ENCODE measurements around the gene TAF4. TPM values are rescaled to one million over a fixed set of nuclear protein-coding genes. Genes with fewer than 3 reads are reported as not detected.

TAF4 gene
- total RNA-seq, 1 experiment from 2014 or later: 94.9 TPM

DNA sequence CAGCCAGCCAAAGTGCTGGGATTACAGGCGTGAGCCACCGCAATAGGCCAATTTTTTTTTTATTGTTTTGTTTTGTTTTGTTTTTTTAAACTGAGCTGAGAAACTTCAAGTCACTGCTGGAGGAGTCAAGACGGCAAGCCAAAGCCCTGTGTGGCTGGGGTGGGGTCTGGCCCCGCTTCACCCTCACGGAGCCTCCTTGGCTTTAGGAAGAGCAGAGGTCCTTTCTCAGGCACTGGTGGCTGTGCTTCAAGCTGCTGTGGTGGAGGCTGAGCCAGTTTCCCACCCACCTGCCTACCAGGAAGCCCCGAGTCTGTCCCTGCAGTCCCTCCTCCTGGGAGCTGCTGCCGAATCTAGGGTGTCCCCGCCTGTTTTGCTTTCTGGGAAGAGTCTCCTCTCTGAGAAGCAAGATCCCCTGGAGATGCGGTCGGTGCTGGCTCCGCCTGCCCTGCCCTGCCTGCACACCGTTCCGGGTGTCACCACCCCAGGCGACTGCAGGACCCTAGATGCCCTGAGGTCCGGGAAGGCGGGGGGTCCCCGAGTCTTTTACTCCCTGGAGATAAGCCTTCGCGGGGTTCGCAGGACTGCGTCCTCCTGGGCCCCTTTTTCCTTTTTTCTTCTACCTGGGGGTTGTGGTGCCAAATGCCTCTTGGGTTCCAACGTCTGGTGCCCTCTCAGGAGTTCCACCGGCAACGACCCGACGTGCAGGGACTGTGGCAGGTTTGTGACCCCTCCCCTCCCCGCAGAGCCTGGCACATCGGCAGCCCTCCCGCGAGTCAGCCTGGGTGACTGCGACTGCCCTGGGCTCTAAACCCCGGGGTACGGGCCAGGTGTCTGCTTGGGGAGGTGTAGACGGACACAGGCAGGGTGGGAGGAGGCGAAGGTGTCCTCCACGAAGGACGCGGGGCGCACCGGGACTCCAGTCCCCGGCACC is 100.7 kb downstream of the TAF4 start:
- ChIA-PET CTCF (no interaction called here), POLR2A (no interaction called here)
- TF ChIP-seq, protein P1, sequence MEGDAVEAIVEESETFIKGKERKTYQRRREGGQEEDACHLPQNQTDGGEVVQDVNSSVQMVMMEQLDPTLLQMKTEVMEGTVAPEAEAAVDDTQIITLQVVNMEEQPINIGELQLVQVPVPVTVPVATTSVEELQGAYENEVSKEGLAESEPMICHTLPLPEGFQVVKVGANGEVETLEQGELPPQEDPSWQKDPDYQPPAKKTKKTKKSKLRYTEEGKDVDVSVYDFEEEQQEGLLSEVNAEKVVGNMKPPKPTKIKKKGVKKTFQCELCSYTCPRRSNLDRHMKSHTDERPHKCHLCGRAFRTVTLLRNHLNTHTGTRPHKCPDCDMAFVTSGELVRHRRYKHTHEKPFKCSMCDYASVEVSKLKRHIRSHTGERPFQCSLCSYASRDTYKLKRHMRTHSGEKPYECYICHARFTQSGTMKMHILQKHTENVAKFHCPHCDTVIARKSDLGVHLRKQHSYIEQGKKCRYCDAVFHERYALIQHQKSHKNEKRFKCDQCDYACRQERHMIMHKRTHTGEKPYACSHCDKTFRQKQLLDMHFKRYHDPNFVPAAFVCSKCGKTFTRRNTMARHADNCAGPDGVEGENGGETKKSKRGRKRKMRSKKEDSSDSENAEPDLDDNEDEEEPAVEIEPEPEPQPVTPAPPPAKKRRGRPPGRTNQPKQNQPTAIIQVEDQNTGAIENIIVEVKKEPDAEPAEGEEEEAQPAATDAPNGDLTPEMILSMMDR (IDR thresholded peaks at IDR 0.05; ENCODE audit: insufficient read depth in 1 of 2, low read depth in 1 of 2, low read length in 1 of 2, severe bottlenecking in 1 of 2, unreplicated experiment in 1 of 2): no peak
- Histone ChIP-seq H3K4me3 (ENCODE audit: low read depth, low read length) (no peak overlapping the region), H3K4me1 (no peaks in the 10 kb centered on the region), H3K27me3 (replicated peaks; ENCODE audit: control insufficient read depth, insufficient read depth, low read length) (no peaks in the 10 kb centered on the region), H3K9me3 (no peaks in the 10 kb centered on the region), H3K36me3 (ENCODE audit: control insufficient read depth, insufficient read depth, low read length) (no peaks in the 10 kb centered on the region)
- Mint-ChIP-seq H3K36me3 (ENCODE audit: insufficient read depth, unreplicated experiment) (peaks cover 21% of the 10 kb centered on the region), H3K4me3 (ENCODE audit: unreplicated experiment) (no peak overlapping the region), H3K9me3 (ENCODE audit: unreplicated experiment) (no peaks in the 10 kb centered on the region), H3K4me1 (ENCODE audit: low read depth, unreplicated experiment) (no peaks in the 10 kb centered on the region), H3K27ac (ENCODE audit: unreplicated experiment) (no peak overlapping the region), H3K27me3 (ENCODE audit: insufficient read depth, unreplicated experiment) (no peaks in the 10 kb centered on the region)
- DNase-seq: peak in 1 of 2 experiments; percentile 53
- intact Hi-C loops (cut with micrococcal nuclease; ENCODE audit: unreplicated experiment): no loop called here
- no TSS peak for BruUV-seq (replicated peaks)

DNA sequence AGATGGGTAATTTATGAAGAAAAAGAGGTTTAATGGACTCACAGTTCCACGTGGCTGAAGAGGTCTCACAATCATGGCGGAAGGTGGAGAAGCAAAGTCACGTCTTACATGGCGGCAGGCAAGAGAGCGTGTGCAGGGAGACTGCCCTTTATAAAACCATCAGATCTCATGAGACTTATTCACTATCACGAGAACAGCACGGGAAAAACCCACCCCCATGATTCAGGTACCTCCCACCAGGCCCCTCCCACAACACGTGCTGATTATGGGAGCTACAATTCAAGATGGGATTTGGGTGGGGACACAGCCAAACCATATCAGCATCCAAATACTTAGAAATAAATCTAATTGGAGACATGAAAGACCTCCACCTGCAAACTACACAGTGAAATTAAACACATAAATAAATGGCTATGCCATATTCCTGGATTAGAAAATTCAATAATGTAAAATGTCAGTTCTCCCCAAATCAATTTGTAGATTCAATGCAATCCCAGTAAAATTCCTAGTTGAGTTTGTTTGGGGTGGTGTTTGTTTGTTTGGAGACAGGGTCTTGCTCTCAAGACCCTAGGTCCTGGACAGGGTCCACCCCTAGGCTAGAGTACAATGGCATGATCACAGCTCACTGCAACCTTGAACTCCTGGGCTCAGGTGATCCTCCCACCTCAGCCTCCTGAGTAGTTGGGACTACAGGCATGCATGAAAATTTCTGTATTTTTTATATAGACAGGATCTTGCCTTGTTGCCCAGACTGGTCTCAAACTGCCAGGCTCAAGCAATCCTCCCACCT is 101.6 kb downstream of the TAF4 start:
- Mint-ChIP-seq H3K4me1 (ENCODE audit: low read depth, unreplicated experiment) (no peaks in the 10 kb centered on the region), H3K27me3 (ENCODE audit: insufficient read depth, unreplicated experiment) (no peaks in the 10 kb centered on the region), H3K4me3 (ENCODE audit: unreplicated experiment) (no peak overlapping the region), H3K36me3 (ENCODE audit: insufficient read depth, unreplicated experiment) (peaks cover 21% of the 10 kb centered on the region), H3K27ac (ENCODE audit: unreplicated experiment) (no peak overlapping the region), H3K9me3 (ENCODE audit: unreplicated experiment) (no peaks in the 10 kb centered on the region)
- no peak overlapping the region for H3K4me3 ChIP-seq (ENCODE audit: low read depth, low read length)
- POLR2A ChIA-PET: no interaction called here
- BruUV-seq (replicated peaks): no TSS peak
- TF ChIP-seq, protein P1 (IDR thresholded peaks at IDR 0.05; ENCODE audit: insufficient read depth in 1 of 2, low read depth in 1 of 2, low read length in 1 of 2, severe bottlenecking in 1 of 2, unreplicated experiment in 1 of 2): no peak
- CTCF ChIA-PET: no interaction called here
- no peaks in the 10 kb centered on the region for H3K9me3 ChIP-seq
- H3K27me3 ChIP-seq (replicated peaks; ENCODE audit: control insufficient read depth, insufficient read depth, low read length): no peaks in the 10 kb centered on the region
- intact Hi-C loops (cut with micrococcal nuclease; ENCODE audit: unreplicated experiment): no loop called here
- H3K4me1 ChIP-seq: no peaks in the 10 kb centered on the region
- peak in 1 of 2 experiments; percentile 27 for DNase-seq
- no peaks in the 10 kb centered on the region for H3K36me3 ChIP-seq (ENCODE audit: control insufficient read depth, insufficient read depth, low read length)

DNA sequence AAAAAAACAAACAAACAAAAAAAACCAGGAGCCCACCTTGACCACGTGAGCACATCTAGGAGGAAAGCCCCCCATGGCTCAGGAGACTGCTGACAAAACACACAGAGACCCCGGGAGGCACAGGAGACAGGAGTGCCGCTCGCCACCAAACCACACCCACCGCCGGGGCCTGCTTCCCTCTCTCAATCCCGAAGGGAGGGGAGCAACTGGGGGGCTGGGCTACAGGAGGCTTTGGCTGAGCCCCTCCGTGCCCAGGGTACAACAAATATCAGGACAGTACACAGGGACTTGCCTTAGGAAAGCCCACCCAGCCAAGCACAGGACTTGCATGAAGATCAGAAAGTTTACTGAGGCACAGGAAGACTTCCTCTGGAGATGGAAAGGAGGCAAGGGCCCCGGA is 102.5 kb downstream of the TAF4 start:
- H3K9me3 Mint-ChIP-seq (ENCODE audit: unreplicated experiment): no peaks in the 10 kb centered on the region
- no peak overlapping the region for H3K27ac Mint-ChIP-seq (ENCODE audit: unreplicated experiment)
- no peak overlapping the region for H3K4me3 ChIP-seq (ENCODE audit: low read depth, low read length)
- ChIA-PET POLR2A (no interaction called here), CTCF (no interaction called here)
- peak in 1 of 2 experiments; percentile 54 for DNase-seq
- no peaks in the 10 kb centered on the region for H3K27me3 ChIP-seq (replicated peaks; ENCODE audit: control insufficient read depth, insufficient read depth, low read length)
- no peaks in the 10 kb centered on the region for H3K4me1 Mint-ChIP-seq (ENCODE audit: low read depth, unreplicated experiment)
- H3K4me1 ChIP-seq: no peaks in the 10 kb centered on the region
- H3K9me3 ChIP-seq: no peaks in the 10 kb centered on the region
- no peak overlapping the region for H3K4me3 Mint-ChIP-seq (ENCODE audit: unreplicated experiment)
- intact Hi-C loops (cut with micrococcal nuclease; ENCODE audit: unreplicated experiment): no loop called here
- BruUV-seq (replicated peaks): no TSS peak
- no peaks in the 10 kb centered on the region for H3K36me3 ChIP-seq (ENCODE audit: control insufficient read depth, insufficient read depth, low read length)
- no peaks in the 10 kb centered on the region for H3K27me3 Mint-ChIP-seq (ENCODE audit: insufficient read depth, unreplicated experiment)
- H3K36me3 Mint-ChIP-seq (ENCODE audit: insufficient read depth, unreplicated experiment): peaks cover 20% of the 10 kb centered on the region
- TF ChIP-seq, protein P1 (IDR thresholded peaks at IDR 0.05; ENCODE audit: insufficient read depth in 1 of 2, low read depth in 1 of 2, low read length in 1 of 2, severe bottlenecking in 1 of 2, unreplicated experiment in 1 of 2): no peak
